GM12878 (cell line): Measurements from ENCODE around the gene IKZF1. TPM values are rescaled to one million over a fixed set of nuclear protein-coding genes. Genes with fewer than 3 reads are reported as not detected.

Source experiments
- CHD1 ChIP-seq: IDR thresholded peaks from 2 replicates; pipeline ENCODE4 v1.6.1; 2012; ENCODE audit warnings: low read depth, low read length, improper control_type of control experiment
- ETV6 ChIP-seq, 2 experiments: fragments of 450-650 bp in 1 of 2; IDR thresholded peaks in 1 of 2; conservative IDR thresholded peaks in 1 of 2; 2 replicates each; pipeline ENCODE4 v1.6.1; 2014; ENCODE audit warnings: antibody characterized with exemption in 1 of 2, borderline replicate concordance in 1 of 2, low read depth in 1 of 2, mild to moderate bottlenecking in 1 of 2, moderate library complexity in 1 of 2
- IKZF1 ChIP-seq: fragments of 450-650 bp; conservative IDR thresholded peaks from 2 replicates; pipeline ENCODE4 v1.6.1; 2017; ENCODE audit warnings: antibody characterized with exemption, mild to moderate bottlenecking
- MEF2A ChIP-seq: IDR thresholded peaks from 2 replicates; pipeline ENCODE4 v1.6.1; 2011; ENCODE audit warnings: low read depth, mild to moderate bottlenecking, low read length, moderate library complexity; ENCODE audit not compliant: insufficient read depth
- MEF2B ChIP-seq: fragments of 450-650 bp; IDR thresholded peaks from 2 replicates; pipeline ENCODE4 v1.6.1; 2018; ENCODE audit warnings: mild to moderate bottlenecking, moderate library complexity; ENCODE audit not compliant: partially characterized antibody, poor library complexity, severe bottlenecking
- MLLT1 ChIP-seq: fragments of 450-650 bp; IDR thresholded peaks from 2 replicates; pipeline ENCODE4 v1.6.1; 2016; ENCODE audit warnings: mild to moderate bottlenecking
- POLR2A ChIP-seq: IDR thresholded peaks from 2 replicates; pipeline ENCODE4 v1.6.1; 2011; ENCODE audit warnings: low read depth, mild to moderate bottlenecking, low read length
- POLR2AphosphoS2 ChIP-seq: IDR thresholded peaks from 2 replicates; pipeline ENCODE4 v1.6.1; 2011; ENCODE audit warnings: low read depth, mild to moderate bottlenecking, low read length, improper control_type of control experiment, moderate library complexity
- POU2F2 ChIP-seq: IDR thresholded peaks from 3 replicates; pipeline ENCODE4 v1.6.1; 2011; ENCODE audit warnings: low read depth, mild to moderate bottlenecking, low read length, borderline replicate concordance
- RBBP5 ChIP-seq: fragments of 200-600 bp; sonication (generic); conservative IDR thresholded peaks from 2 replicates; pipeline ENCODE4 v1.6.1; 2016
- RFX5 ChIP-seq: IDR thresholded peaks from 2 replicates; pipeline ENCODE4 v1.6.1; 2011; ENCODE audit warnings: low read depth, low read length, improper control_type of control experiment
- SMC3 ChIP-seq: IDR thresholded peaks from 2 replicates; pipeline ENCODE4 v1.6.1; 2011; ENCODE audit warnings: low read length, improper control_type of control experiment, borderline replicate concordance
- YBX1 ChIP-seq: fragments of 450-650 bp; IDR thresholded peaks from 2 replicates; pipeline ENCODE4 v1.6.1; 2016; ENCODE audit warnings: antibody characterized with exemption
- ZBED1 ChIP-seq: IDR thresholded peaks from 2 replicates; pipeline ENCODE4 v1.6.1; 2016; ENCODE audit warnings: borderline replicate concordance
- polyA plus RNA-seq, 11 experiments: library from polyadenylated mRNA; depleted of rRNA in 4 of 11; unstranded in 6 of 11; stranded (reverse) in 5 of 11; fragments of >200 nt; fragmentation: Nextera tagmentation in 4 of 11; fragmentation: Illumina TruSeq in 1 of 11; extraction: Ambion mirVana in 4 of 11; extraction: Trizol in 1 of 11; gene quantifications; 1 replicate in 1 of 11; 2 replicates in 10 of 11; pipeline versions ENCODE4 v1.2.1 to v1.2.3, GENCODE V29; 2011 to 2016; ENCODE audit warnings: inconsistent platforms in 2 of 11, missing spikeins in 2 of 11, low read depth in 1 of 11
- total RNA-seq, 4 experiments: library from RNA; depleted of rRNA in 3 of 4; stranded (reverse); fragments of >200 nt in 3 of 4; fragmentation: Illumina TruSeq in 1 of 4; extraction: Trizol in 1 of 4; gene quantifications; 2 replicates each; pipeline versions ENCODE4 v1.2.1 to v1.2.3, GENCODE V29; 2013 to 2021
- TF ChIP-seq, protein P1 (sequence below): fragments of 450-650 bp; IDR thresholded peaks from 2 replicates; pipeline ENCODE4 v1.6.1; 2017; ENCODE audit warnings: mild to moderate bottlenecking, moderate library complexity
- TF ChIP-seq, protein P2 (sequence below): fragments of 450-650 bp; IDR thresholded peaks from 2 replicates; pipeline ENCODE4 v1.6.1; 2016; ENCODE audit warnings: mild to moderate bottlenecking, moderate library complexity, borderline replicate concordance
- TF ChIP-seq, protein P3 (sequence below): fragments of 450-650 bp; IDR thresholded peaks from 2 replicates; pipeline ENCODE4 v1.6.1; 2014; ENCODE audit warnings: mild to moderate bottlenecking

IKZF1 gene
- total and polyA plus RNA-seq, 10 of the 15 experiments (the other 5 are each of a cell fraction or from before 2014, with no cell fraction given) = 27.2 to 125 (median 71.6) TPM

DNA sequence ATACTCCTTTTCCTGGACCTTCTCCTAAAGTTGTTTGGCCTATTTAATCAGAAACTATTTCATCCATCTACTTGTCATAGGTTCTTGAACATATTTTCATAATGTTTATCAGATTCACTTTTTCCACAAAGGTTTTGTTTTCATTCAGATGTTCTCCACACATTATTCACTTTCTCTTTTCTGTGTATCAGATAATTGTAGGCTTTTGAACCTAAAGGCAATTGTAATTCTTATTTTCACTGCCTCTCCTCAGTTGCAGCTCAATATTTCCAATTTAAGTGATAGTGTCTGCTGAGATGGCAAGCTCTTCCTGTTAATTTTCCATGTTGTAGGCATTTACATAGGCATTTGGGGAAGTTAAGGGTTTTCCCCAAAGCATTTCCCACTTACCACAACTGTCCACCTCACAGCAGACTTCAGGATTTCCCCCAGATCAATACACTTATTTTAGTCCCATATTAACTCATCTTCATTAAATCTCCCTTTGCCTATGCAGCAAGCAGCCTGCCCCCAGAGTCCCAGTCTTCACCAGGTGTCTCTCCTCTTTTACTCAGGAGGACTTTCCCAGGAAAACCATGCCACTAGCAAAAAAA lies 12.3 kb upstream of the IKZF1 start (continued):
- TF ChIP-seq POU2F2 = no peak
- no peak for TF ChIP-seq SMC3
- TF ChIP-seq RBBP5 = no peak
- no peak for TF ChIP-seq MEF2B
- no peak for TF ChIP-seq MEF2A
- TF ChIP-seq POLR2A = no peak
- TF ChIP-seq YBX1 = no peak
- no peak; a peak in 1 of 4 replicates for TF ChIP-seq ETV6 (conservative IDR thresholded peaks at IDR 0.05 in 1 of 2, IDR thresholded peaks at IDR 0.05 in 1 of 2; ENCODE audit: borderline replicate concordance in 1 of 2, low read depth in 1 of 2)
- no peak for TF ChIP-seq RFX5
- TF ChIP-seq, protein P1, sequence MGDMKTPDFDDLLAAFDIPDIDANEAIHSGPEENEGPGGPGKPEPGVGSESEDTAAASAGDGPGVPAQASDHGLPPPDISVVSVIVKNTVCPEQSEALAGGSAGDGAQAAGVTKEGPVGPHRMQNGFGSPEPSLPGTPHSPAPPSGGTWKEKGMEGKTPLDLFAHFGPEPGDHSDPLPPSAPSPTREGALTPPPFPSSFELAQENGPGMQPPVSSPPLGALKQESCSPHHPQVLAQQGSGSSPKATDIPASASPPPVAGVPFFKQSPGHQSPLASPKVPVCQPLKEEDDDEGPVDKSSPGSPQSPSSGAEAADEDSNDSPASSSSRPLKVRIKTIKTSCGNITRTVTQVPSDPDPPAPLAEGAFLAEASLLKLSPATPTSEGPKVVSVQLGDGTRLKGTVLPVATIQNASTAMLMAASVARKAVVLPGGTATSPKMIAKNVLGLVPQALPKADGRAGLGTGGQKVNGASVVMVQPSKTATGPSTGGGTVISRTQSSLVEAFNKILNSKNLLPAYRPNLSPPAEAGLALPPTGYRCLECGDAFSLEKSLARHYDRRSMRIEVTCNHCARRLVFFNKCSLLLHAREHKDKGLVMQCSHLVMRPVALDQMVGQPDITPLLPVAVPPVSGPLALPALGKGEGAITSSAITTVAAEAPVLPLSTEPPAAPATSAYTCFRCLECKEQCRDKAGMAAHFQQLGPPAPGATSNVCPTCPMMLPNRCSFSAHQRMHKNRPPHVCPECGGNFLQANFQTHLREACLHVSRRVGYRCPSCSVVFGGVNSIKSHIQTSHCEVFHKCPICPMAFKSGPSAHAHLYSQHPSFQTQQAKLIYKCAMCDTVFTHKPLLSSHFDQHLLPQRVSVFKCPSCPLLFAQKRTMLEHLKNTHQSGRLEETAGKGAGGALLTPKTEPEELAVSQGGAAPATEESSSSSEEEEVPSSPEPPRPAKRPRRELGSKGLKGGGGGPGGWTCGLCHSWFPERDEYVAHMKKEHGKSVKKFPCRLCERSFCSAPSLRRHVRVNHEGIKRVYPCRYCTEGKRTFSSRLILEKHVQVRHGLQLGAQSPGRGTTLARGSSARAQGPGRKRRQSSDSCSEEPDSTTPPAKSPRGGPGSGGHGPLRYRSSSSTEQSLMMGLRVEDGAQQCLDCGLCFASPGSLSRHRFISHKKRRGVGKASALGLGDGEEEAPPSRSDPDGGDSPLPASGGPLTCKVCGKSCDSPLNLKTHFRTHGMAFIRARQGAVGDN = no peak
- peak; percentile 87 for TF ChIP-seq IKZF1
- no peak for TF ChIP-seq ZBED1
- TF ChIP-seq POLR2AphosphoS2 = no peak
- TF ChIP-seq CHD1 = no peak
- TF ChIP-seq, protein P2, sequence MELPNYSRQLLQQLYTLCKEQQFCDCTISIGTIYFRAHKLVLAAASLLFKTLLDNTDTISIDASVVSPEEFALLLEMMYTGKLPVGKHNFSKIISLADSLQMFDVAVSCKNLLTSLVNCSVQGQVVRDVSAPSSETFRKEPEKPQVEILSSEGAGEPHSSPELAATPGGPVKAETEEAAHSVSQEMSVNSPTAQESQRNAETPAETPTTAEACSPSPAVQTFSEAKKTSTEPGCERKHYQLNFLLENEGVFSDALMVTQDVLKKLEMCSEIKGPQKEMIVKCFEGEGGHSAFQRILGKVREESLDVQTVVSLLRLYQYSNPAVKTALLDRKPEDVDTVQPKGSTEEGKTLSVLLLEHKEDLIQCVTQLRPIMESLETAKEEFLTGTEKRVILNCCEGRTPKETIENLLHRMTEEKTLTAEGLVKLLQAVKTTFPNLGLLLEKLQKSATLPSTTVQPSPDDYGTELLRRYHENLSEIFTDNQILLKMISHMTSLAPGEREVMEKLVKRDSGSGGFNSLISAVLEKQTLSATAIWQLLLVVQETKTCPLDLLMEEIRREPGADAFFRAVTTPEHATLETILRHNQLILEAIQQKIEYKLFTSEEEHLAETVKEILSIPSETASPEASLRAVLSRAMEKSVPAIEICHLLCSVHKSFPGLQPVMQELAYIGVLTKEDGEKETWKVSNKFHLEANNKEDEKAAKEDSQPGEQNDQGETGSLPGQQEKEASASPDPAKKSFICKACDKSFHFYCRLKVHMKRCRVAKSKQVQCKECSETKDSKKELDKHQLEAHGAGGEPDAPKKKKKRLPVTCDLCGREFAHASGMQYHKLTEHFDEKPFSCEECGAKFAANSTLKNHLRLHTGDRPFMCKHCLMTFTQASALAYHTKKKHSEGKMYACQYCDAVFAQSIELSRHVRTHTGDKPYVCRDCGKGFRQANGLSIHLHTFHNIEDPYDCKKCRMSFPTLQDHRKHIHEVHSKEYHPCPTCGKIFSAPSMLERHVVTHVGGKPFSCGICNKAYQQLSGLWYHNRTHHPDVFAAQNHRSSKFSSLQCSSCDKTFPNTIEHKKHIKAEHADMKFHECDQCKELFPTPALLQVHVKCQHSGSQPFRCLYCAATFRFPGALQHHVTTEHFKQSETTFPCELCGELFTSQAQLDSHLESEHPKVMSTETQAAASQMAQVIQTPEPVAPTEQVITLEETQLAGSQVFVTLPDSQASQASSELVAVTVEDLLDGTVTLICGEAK = no peak
- TF ChIP-seq, protein P3, sequence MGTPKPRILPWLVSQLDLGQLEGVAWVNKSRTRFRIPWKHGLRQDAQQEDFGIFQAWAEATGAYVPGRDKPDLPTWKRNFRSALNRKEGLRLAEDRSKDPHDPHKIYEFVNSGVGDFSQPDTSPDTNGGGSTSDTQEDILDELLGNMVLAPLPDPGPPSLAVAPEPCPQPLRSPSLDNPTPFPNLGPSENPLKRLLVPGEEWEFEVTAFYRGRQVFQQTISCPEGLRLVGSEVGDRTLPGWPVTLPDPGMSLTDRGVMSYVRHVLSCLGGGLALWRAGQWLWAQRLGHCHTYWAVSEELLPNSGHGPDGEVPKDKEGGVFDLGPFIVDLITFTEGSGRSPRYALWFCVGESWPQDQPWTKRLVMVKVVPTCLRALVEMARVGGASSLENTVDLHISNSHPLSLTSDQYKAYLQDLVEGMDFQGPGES = no peak
- TF ChIP-seq MLLT1 = no peak
